GM12892 (cell line): ENCODE results near the gene RBM33.

Experiments
- POLR2A ChIP-seq: IDR thresholded peaks from 2 replicates; pipeline ENCODE4 v1.6.1; 2011; ENCODE audit warnings: low read depth, low read length, control low read depth
- POLR2AphosphoS5 ChIP-seq: IDR thresholded peaks from 2 replicates; pipeline ENCODE4 v1.6.1; 2011; ENCODE audit warnings: low read depth, low read length, control low read depth
- TAF1 ChIP-seq: IDR thresholded peaks from 2 replicates; pipeline ENCODE4 v1.6.1; 2011; ENCODE audit warnings: low read depth, mild to moderate bottlenecking, control low read depth, low read length, borderline replicate concordance

GRCh38 chr7:155743177-155743576 is 98.7 kb downstream of the RBM33 start:
- TF ChIP-seq POLR2AphosphoS5 (no peak), POLR2A (no peak), TAF1 (no peak)
